Esophagus squamous epithelium (tissue), 4 donors: ENCODE results near the gene CAMKMT.

Experiments
- CTCF ChIP-seq, 6 experiments: fragments of 450-650 bp in 4 of 6; fragments of 200-600 bp in 2 of 6; sonication (generic) in 2 of 6; IDR thresholded peaks; one replicate each; pipeline ENCODE4 v1.5.1; 2016 to 2019; ENCODE audit warnings: antibody characterized with exemption in 6 of 6, mild to moderate bottlenecking in 4 of 6, moderate library complexity in 4 of 6
- POLR2A ChIP-seq, 4 donors: fragments of 450-650 bp; IDR thresholded peaks; one replicate each; pipeline ENCODE4 v1.6.1; 2017; ENCODE audit warnings: antibody characterized with exemption in 4 of 4, mild to moderate bottlenecking in 4 of 4, moderate library complexity in 3 of 4

- TF ChIP-seq CTCF (IDR thresholded peaks at IDR 0.05) (no peak), POLR2A (IDR thresholded peaks at IDR 0.05) (no peak)
Observed at GRCh38 chr2:44397447-44398175, 35.9 kb downstream of the CAMKMT start.
